ENCODE measurements around the gene CORO2A.
A peak's percentile ranks its signal among the peaks of the same experiment; 100 is the strongest.

DNA sequence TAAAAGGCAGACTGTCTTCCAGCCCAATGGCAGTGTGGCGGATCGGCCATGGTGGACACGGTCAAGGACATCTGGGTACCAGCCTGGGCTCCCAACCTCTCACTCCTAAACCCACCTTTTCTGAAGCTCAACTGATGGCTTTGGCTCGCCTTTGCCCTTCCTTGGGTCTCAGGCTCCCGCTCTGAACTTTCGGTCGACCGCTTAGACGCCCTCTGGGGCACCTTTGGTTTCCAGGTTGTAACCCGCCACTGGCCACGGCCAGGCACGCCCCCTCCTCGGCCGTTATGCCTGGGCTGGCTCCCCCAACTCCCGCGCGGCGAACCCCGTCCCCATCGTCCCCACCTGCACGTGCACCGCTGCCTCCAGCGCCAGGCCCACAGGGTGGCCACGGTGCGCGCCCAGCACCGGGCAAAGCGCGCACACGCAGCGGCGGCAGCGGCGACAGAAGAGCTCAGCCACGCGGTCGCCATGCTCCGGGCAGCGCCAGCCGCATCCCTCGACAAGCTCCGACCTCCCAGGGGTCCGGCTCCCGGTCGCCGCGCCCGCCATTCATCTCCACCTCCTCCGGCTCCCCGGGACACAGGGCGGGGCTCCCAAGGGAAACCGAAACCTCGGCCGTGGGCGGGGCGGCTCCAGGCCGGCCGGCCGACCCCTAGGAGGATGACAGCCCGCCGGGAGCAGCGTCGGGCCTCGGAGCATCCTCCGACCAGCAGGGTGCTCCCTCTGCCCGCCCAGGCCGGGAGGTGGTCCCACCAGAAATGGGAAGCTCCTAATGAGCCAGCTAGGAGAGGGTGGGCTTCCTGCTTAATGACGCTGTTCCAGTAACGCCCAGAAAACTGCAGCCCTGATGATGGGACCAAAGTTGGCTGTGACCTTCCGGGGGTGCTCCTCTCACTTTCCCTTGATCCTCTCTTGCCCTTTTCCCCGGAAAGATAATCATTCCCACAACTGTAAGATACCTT, 73.5 kb downstream of the CORO2A start, which contains the start of gene TRIM14:
- peak in 2 of 3 experiments; percentile 28 to 44; a peak in 3 of 6 replicates for TF ChIP-seq CTCF (IDR thresholded peaks at IDR 0.05 in 2 of 3, conservative IDR thresholded peaks at IDR 0.05 in 1 of 3; ENCODE audit: control insufficient read depth in 2 of 3, extremely low read depth in 1 of 3, insufficient read depth in 1 of 3, low read depth in 3 of 3, low read length in 3 of 3)
- TF ChIP-seq ZNF592 (IDR thresholded peaks at IDR 0.05) = no peak
- TF ChIP-seq POLR2AphosphoS5 (IDR thresholded peaks at IDR 0.05; ENCODE audit: low read length) = 0 out of 2 replicates have a peak, but pooled peaks have one; percentile 31
- no peak for TF ChIP-seq SP1 (IDR thresholded peaks at IDR 0.05; ENCODE audit: low read depth, low read length)
- TF ChIP-seq RCOR1 (conservative IDR thresholded peaks at IDR 0.05; ENCODE audit: low read depth, low read length) = no peak
- TF ChIP-seq ZNF274 (IDR thresholded peaks at IDR 0.05; ENCODE audit: insufficient read depth, insufficient read length) = no peak
- TF ChIP-seq CREM (IDR thresholded peaks at IDR 0.05; ENCODE audit: low read depth) = peak; percentile 7; the same call in 1 of the 2 replicates
- no peak for TF ChIP-seq RELA (IDR thresholded peaks at IDR 0.05; ENCODE audit: borderline replicate concordance, partially characterized antibody)
- no peak for TF ChIP-seq CHD1 (IDR thresholded peaks at IDR 0.05; ENCODE audit: low read depth, low read length)
- TF ChIP-seq, protein P1, sequence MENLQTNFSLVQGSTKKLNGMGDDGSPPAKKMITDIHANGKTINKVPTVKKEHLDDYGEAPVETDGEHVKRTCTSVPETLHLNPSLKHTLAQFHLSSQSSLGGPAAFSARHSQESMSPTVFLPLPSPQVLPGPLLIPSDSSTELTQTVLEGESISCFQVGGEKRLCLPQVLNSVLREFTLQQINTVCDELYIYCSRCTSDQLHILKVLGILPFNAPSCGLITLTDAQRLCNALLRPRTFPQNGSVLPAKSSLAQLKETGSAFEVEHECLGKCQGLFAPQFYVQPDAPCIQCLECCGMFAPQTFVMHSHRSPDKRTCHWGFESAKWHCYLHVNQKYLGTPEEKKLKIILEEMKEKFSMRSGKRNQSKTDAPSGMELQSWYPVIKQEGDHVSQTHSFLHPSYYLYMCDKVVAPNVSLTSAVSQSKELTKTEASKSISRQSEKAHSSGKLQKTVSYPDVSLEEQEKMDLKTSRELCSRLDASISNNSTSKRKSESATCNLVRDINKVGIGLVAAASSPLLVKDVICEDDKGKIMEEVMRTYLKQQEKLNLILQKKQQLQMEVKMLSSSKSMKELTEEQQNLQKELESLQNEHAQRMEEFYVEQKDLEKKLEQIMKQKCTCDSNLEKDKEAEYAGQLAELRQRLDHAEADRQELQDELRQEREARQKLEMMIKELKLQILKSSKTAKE (IDR thresholded peaks at IDR 0.05; ENCODE audit: low read depth, poor library complexity, severe bottlenecking) = no peak
- TF ChIP-seq ESRRA (IDR thresholded peaks at IDR 0.05; ENCODE audit: low read length) = no peak
- no peak for TF ChIP-seq TCF12 (IDR thresholded peaks at IDR 0.05; ENCODE audit: low read depth, low read length)
